Endothelial cell (in vitro differentiated cells): ENCODE results near the gene AKAP12. TPM values are rescaled to one million over a fixed set of nuclear protein-coding genes. Genes with fewer than 3 reads are reported as not detected.

Experiments used
- DNase-seq: peaks from one replicate; pipeline ENCODE4 v3.0.0; 2021; ENCODE audit warnings: low spot score
- H3K27ac Mint-ChIP-seq: one replicate; pipeline ENCODE4 v1.8.0; 2021; ENCODE audit warnings: mixed read lengths, inconsistent platforms; ENCODE audit not compliant: unreplicated experiment
- H3K27me3 Mint-ChIP-seq: one replicate; pipeline ENCODE4 v1.8.0; 2021; ENCODE audit warnings: mild to moderate bottlenecking, moderate library complexity, mixed read lengths, inconsistent platforms; ENCODE audit not compliant: unreplicated experiment
- H3K36me3 Mint-ChIP-seq: one replicate; pipeline ENCODE4 v1.8.0; 2021; ENCODE audit warnings: mild to moderate bottlenecking, low read depth, mixed read lengths, inconsistent platforms; ENCODE audit not compliant: unreplicated experiment
- H3K4me1 Mint-ChIP-seq: one replicate; pipeline ENCODE4 v1.8.0; 2021; ENCODE audit warnings: mild to moderate bottlenecking, mixed read lengths, inconsistent platforms; ENCODE audit not compliant: unreplicated experiment
- H3K4me3 Mint-ChIP-seq: one replicate; pipeline ENCODE4 v1.8.0; 2021; ENCODE audit warnings: mild to moderate bottlenecking, mixed read lengths, inconsistent platforms; ENCODE audit not compliant: unreplicated experiment
- H3K9me3 Mint-ChIP-seq: one replicate; pipeline ENCODE4 v1.8.0; 2021; ENCODE audit warnings: mixed read lengths, inconsistent platforms; ENCODE audit not compliant: unreplicated experiment
- CTCF ChIP-seq: fragments of 200-600 bp; sonication (generic); IDR thresholded peaks from one replicate; pipeline ENCODE4 v1.5.0; 2021; ENCODE audit warnings: antibody characterized with exemption; ENCODE audit not compliant: unreplicated experiment
- total RNA-seq: library from RNA; stranded (reverse); fragmentation: NEBNext Ultra II Directional; extraction: Animal tissue kit (Norgen Biotek cat#: 25700); gene quantifications from one replicate; pipeline ENCODE4 v1.2.1, GENCODE V29; 2021; ENCODE audit not compliant: unreplicated experiment

The AKAP12 gene
- total RNA-seq, 1 donor from 2014 or later = 70.1 TPM

GRCh38 chr6:151327101-151327500 lies 87.3 kb downstream of the AKAP12 start:
- H3K36me3 Mint-ChIP-seq = peaks cover 8% of the 10 kb centered on the region
- no peak for DNase-seq
- peaks cover 4% of the 10 kb centered on the region for H3K27me3 Mint-ChIP-seq
- H3K27ac Mint-ChIP-seq = no peak overlapping the region
- no peak for TF ChIP-seq CTCF
- H3K4me1 Mint-ChIP-seq = peaks cover 20% of the 10 kb centered on the region
- no peaks in the 10 kb centered on the region for H3K9me3 Mint-ChIP-seq
- H3K4me3 Mint-ChIP-seq = no peak overlapping the region

GRCh38 chr6:151330130-151330696 lies 90.4 kb downstream of the AKAP12 start:
- DNase-seq = no peak
- TF ChIP-seq CTCF = no peak
- H3K27ac Mint-ChIP-seq = no peak overlapping the region
- no peaks in the 10 kb centered on the region for H3K9me3 Mint-ChIP-seq
- peaks cover 6% of the 10 kb centered on the region for H3K4me1 Mint-ChIP-seq
- peaks cover 2% of the 10 kb centered on the region for H3K27me3 Mint-ChIP-seq
- H3K4me3 Mint-ChIP-seq = no peak overlapping the region
- peaks cover 4% of the 10 kb centered on the region for H3K36me3 Mint-ChIP-seq

GRCh38 chr6:151335930-151336329 lies 96.2 kb downstream of the AKAP12 start:
- H3K27me3 Mint-ChIP-seq = peaks cover 1% of the 10 kb centered on the region
- peaks cover 2% of the 10 kb centered on the region for H3K4me1 Mint-ChIP-seq
- no peak overlapping the region for H3K4me3 Mint-ChIP-seq
- no peak for TF ChIP-seq CTCF
- no peaks in the 10 kb centered on the region for H3K9me3 Mint-ChIP-seq
- peaks cover 4% of the 10 kb centered on the region for H3K36me3 Mint-ChIP-seq
- H3K27ac Mint-ChIP-seq = no peak overlapping the region
- no peak for DNase-seq

- Mint-ChIP-seq H3K4me1 (peaks cover 2% of the 10 kb centered on the region), H3K9me3 (no peaks in the 10 kb centered on the region), H3K4me3 (no peak overlapping the region), H3K27me3 (peaks cover 1% of the 10 kb centered on the region), H3K36me3 (no peaks in the 10 kb centered on the region), H3K27ac (no peak overlapping the region)
- TF ChIP-seq CTCF = no peak
- DNase-seq = no peak
Observed at GRCh38 chr6:151338651-151339200, 99.0 kb downstream of the AKAP12 start.

- H3K36me3 Mint-ChIP-seq = no peaks in the 10 kb centered on the region
- no peak for DNase-seq
- no peak overlapping the region for H3K27ac Mint-ChIP-seq
- peaks cover 1% of the 10 kb centered on the region for H3K27me3 Mint-ChIP-seq
- H3K9me3 Mint-ChIP-seq = no peaks in the 10 kb centered on the region
- no peak overlapping the region for H3K4me3 Mint-ChIP-seq
- H3K4me1 Mint-ChIP-seq = peaks cover 2% of the 10 kb centered on the region
- TF ChIP-seq CTCF = no peak
Observed at GRCh38 chr6:151339369-151339768, 99.6 kb downstream of the AKAP12 start.
